Activated naive CD8-positive, alpha-beta T cell treated with anti-CD3 and anti-CD28 coated beads, Interleukin-2, amount 50 U/mL, for 24 hours (primary cell): ENCODE results near the gene SUCO.

ENCODE experiments used
- ATAC-seq: fragments of 150-1000 bp; cut with Tn5 transposase; one replicate; pipeline ENCODE4 v1.10.0; 2021
- DNase-seq: peaks from one replicate; pipeline ENCODE4 v3.0.0; 2021
- H3K27ac Mint-ChIP-seq: one replicate; pipeline ENCODE4 v1.8.0; 2021; ENCODE audit warnings: mild to moderate bottlenecking, mixed read lengths
- H3K27me3 Mint-ChIP-seq: one replicate; pipeline ENCODE4 v1.8.0; 2021; ENCODE audit warnings: mixed read lengths
- H3K36me3 Mint-ChIP-seq: one replicate; pipeline ENCODE4 v1.8.0; 2021; ENCODE audit warnings: low read depth, mixed read lengths
- H3K4me1 Mint-ChIP-seq: one replicate; pipeline ENCODE4 v1.8.0; 2021; ENCODE audit warnings: mixed read lengths
- H3K4me3 Mint-ChIP-seq: one replicate; pipeline ENCODE4 v1.8.0; 2021; ENCODE audit warnings: mild to moderate bottlenecking, moderate library complexity, mixed read lengths
- H3K9me3 Mint-ChIP-seq: one replicate; pipeline ENCODE4 v1.8.0; 2021; ENCODE audit warnings: mixed read lengths

The SUCO gene

GRCh38 chr1:172498857-172499256 is 34.1 kb upstream of the SUCO start:
- no peaks in the 10 kb centered on the region for H3K9me3 Mint-ChIP-seq
- ATAC-seq = no peak
- no peaks in the 10 kb centered on the region for H3K4me1 Mint-ChIP-seq
- DNase-seq = no peak
- no peak overlapping the region for H3K4me3 Mint-ChIP-seq
- no peak overlapping the region for H3K27ac Mint-ChIP-seq
- no peaks in the 10 kb centered on the region for H3K27me3 Mint-ChIP-seq
- no peaks in the 10 kb centered on the region for H3K36me3 Mint-ChIP-seq

DNA sequence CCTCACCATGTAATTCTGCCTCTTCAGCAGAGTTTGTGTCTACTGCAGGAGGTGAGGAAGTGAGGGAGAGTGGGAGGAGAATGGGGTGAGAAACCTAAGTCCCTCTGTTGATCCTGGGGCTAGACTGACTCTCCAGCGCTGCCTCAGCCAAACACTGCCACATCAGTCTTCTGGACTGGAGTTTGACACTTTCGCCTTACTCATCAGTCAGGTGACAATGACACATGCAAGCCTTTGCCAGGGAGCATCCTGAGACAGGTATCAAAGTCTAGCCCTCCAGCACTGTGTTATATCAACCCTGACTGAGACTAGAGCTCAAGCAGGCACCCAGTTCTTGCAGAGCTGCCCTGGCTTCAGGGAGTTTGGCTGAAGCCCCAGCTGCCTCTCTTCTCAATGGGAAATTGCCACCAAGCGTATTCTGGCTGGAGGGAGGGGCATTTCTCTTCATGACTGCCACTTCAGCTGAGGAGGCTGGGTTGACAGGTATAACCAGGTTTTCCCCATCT is 33.3 kb upstream of the SUCO start:
- no peaks in the 10 kb centered on the region for H3K27me3 Mint-ChIP-seq
- no peaks in the 10 kb centered on the region for H3K9me3 Mint-ChIP-seq
- H3K4me3 Mint-ChIP-seq = no peak overlapping the region
- no peak overlapping the region for H3K27ac Mint-ChIP-seq
- H3K36me3 Mint-ChIP-seq = no peaks in the 10 kb centered on the region
- DNase-seq = no peak
- ATAC-seq = peak; percentile 52
- no peaks in the 10 kb centered on the region for H3K4me1 Mint-ChIP-seq

GRCh38 chr1:172500207-172500606 is 32.7 kb upstream of the SUCO start:
- DNase-seq = no peak
- H3K4me3 Mint-ChIP-seq = no peak overlapping the region
- no peaks in the 10 kb centered on the region for H3K36me3 Mint-ChIP-seq
- H3K27me3 Mint-ChIP-seq = no peaks in the 10 kb centered on the region
- no peaks in the 10 kb centered on the region for H3K9me3 Mint-ChIP-seq
- ATAC-seq = no peak
- no peak overlapping the region for H3K27ac Mint-ChIP-seq
- no peaks in the 10 kb centered on the region for H3K4me1 Mint-ChIP-seq

GRCh38 chr1:172507741-172508140 is 25.2 kb upstream of the SUCO start:
- Mint-ChIP-seq H3K27me3 (peaks cover 2% of the 10 kb centered on the region), H3K4me1 (no peaks in the 10 kb centered on the region), H3K36me3 (no peaks in the 10 kb centered on the region), H3K4me3 (no peak overlapping the region), H3K27ac (no peak overlapping the region), H3K9me3 (no peaks in the 10 kb centered on the region)
- ATAC-seq (no peak), DNase-seq (no peak)

- H3K4me1 Mint-ChIP-seq = no peaks in the 10 kb centered on the region
- no peak overlapping the region for H3K4me3 Mint-ChIP-seq
- H3K9me3 Mint-ChIP-seq = no peaks in the 10 kb centered on the region
- no peak overlapping the region for H3K27ac Mint-ChIP-seq
- DNase-seq (no peak), ATAC-seq (no peak)
- H3K36me3 Mint-ChIP-seq = no peaks in the 10 kb centered on the region
- H3K27me3 Mint-ChIP-seq = peaks cover 2% of the 10 kb centered on the region
These were observed 22.5 kb upstream of the SUCO start for GRCh38 chr1:172510479-172510878.

- Mint-ChIP-seq H3K27me3 (peaks cover 2% of the 10 kb centered on the region), H3K4me3 (no peak overlapping the region), H3K27ac (no peak overlapping the region), H3K9me3 (no peaks in the 10 kb centered on the region), H3K36me3 (no peaks in the 10 kb centered on the region), H3K4me1 (no peaks in the 10 kb centered on the region)
- ATAC-seq (no peak), DNase-seq (no peak)
These were observed 20.4 kb upstream of the SUCO start for GRCh38 chr1:172512591-172512990.

- DNase-seq = no peak
- Mint-ChIP-seq H3K36me3 (no peaks in the 10 kb centered on the region), H3K4me1 (no peaks in the 10 kb centered on the region), H3K9me3 (no peaks in the 10 kb centered on the region), H3K27ac (no peak overlapping the region), H3K27me3 (peaks cover 2% of the 10 kb centered on the region), H3K4me3 (no peak overlapping the region)
- no peak for ATAC-seq
These were observed 19.5 kb upstream of the SUCO start for GRCh38 chr1:172513479-172513878.

DNA sequence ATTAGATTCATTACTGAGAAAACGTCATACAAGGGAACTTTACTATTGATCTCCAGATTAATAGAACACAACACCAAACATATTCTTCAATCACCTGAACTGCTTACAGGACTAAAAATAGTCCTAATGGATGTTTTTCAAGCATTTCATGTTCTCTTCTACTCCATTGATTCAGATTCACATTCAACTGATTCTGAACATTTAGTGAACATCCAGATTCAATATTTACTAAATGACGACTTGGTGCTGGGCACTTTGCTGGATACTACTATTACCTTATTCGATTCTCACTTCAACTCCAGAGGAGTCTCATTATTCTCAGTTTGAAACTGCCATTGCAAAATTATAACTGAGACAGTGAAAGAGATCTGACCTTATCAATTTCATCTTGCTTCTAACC is 18.8 kb upstream of the SUCO start:
- no peak overlapping the region for H3K27ac Mint-ChIP-seq
- H3K9me3 Mint-ChIP-seq = no peaks in the 10 kb centered on the region
- no peaks in the 10 kb centered on the region for H3K36me3 Mint-ChIP-seq
- DNase-seq (no peak), ATAC-seq (no peak)
- peaks cover 2% of the 10 kb centered on the region for H3K27me3 Mint-ChIP-seq
- no peak overlapping the region for H3K4me3 Mint-ChIP-seq
- H3K4me1 Mint-ChIP-seq = no peaks in the 10 kb centered on the region

DNA sequence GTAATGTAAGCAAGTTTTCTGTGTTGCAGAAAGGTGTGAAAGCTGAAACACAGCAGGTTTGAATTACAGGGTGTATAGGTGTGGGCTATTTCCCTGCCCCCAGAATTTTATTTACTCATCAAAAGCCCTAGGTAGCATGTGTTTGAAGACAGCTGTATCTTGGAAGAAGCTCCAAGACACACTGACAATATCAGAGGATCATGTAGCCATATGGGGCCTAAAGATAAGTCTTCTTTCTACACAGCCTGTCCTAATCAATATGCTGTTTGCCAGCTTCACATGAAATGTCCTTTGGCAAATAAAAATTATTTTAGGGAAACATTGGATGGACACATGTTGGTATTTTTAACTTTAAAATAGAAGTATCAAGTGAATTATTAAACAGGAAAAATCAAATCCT is 17.5 kb upstream of the SUCO start:
- DNase-seq = no peak
- no peaks in the 10 kb centered on the region for H3K36me3 Mint-ChIP-seq
- no peak overlapping the region for H3K4me3 Mint-ChIP-seq
- H3K27me3 Mint-ChIP-seq = no peaks in the 10 kb centered on the region
- no peaks in the 10 kb centered on the region for H3K9me3 Mint-ChIP-seq
- ATAC-seq = no peak
- no peaks in the 10 kb centered on the region for H3K4me1 Mint-ChIP-seq
- H3K27ac Mint-ChIP-seq = no peak overlapping the region

DNA sequence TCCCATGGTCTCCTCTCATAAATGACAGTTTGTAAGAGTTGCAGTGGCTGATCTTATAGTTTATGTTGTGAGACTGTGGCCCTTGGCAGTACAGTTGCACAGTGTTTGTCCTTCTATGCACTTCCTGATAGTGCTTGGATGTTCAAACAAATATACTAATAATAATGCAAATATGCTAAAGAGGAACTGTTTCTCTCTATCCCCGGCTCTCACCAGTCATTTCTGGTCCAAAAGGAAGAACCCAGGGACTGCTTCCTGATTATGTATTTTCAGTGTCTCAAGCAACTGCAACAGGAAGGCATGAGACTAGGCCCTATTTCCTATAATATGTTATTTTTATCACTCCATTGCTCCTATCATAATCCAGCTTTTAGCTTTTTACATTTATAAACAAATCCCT is 17.0 kb upstream of the SUCO start:
- Mint-ChIP-seq H3K9me3 (no peaks in the 10 kb centered on the region), H3K27ac (no peak overlapping the region), H3K4me3 (no peak overlapping the region), H3K4me1 (no peaks in the 10 kb centered on the region), H3K36me3 (no peaks in the 10 kb centered on the region), H3K27me3 (no peaks in the 10 kb centered on the region)
- no peak for DNase-seq
- no peak for ATAC-seq

DNA sequence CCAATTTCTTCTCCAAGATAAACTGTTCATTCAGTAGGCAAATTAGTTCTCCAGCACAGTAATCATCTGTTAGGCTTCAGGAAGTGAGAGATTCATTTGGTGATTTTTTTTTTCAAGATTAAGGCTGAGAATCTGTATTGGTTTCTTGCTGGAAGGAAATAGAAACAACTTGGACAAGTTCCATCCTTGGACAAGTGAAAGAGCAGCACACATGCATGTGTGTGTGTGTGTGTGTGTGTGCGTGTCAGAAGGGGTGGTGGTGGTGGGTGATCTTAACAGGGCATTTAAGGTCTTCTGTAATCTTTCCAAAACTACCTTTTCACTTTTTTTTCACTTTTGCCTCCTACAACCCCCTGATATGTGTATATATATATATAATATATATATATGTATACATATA is 15.9 kb upstream of the SUCO start:
- Mint-ChIP-seq H3K27me3 (no peaks in the 10 kb centered on the region), H3K4me3 (no peak overlapping the region), H3K4me1 (no peaks in the 10 kb centered on the region), H3K9me3 (no peaks in the 10 kb centered on the region), H3K27ac (no peak overlapping the region), H3K36me3 (no peaks in the 10 kb centered on the region)
- no peak for ATAC-seq
- no peak for DNase-seq

GRCh38 chr1:172517545-172517944 is 15.4 kb upstream of the SUCO start:
- Mint-ChIP-seq H3K36me3 (no peaks in the 10 kb centered on the region), H3K27me3 (no peaks in the 10 kb centered on the region), H3K27ac (no peak overlapping the region), H3K4me3 (no peak overlapping the region), H3K4me1 (no peaks in the 10 kb centered on the region), H3K9me3 (no peaks in the 10 kb centered on the region)
- DNase-seq (no peak), ATAC-seq (no peak)

DNA sequence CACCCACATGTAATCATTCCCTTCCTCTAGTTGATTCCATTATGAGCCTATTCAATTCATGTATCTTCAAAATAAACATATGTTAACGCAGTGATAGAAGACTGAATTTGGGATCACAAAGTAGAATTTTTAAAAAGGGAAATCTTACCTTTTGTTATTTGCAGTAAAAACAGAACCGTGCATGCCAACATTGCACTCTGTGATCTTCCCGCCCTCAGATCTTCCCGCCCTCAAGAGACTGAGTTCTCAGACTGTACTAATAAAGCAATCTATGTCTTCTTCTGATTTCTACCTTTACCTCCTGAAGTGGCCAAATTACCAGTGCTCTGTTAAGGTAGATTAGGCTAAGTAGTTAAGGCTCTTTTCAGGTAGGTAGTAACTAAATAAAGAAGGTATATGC is 3.6 kb upstream of the SUCO start:
- peaks cover 22% of the 10 kb centered on the region for H3K4me1 Mint-ChIP-seq
- DNase-seq = no peak
- no peaks in the 10 kb centered on the region for H3K36me3 Mint-ChIP-seq
- H3K4me3 Mint-ChIP-seq = no peak overlapping the region
- ATAC-seq = no peak
- H3K27me3 Mint-ChIP-seq = no peaks in the 10 kb centered on the region
- no peak overlapping the region for H3K27ac Mint-ChIP-seq
- no peaks in the 10 kb centered on the region for H3K9me3 Mint-ChIP-seq

- H3K9me3 Mint-ChIP-seq = no peaks in the 10 kb centered on the region
- ATAC-seq = no peak
- no peak overlapping the region for H3K4me3 Mint-ChIP-seq
- H3K27me3 Mint-ChIP-seq = no peaks in the 10 kb centered on the region
- no peak overlapping the region for H3K27ac Mint-ChIP-seq
- peaks cover 29% of the 10 kb centered on the region for H3K4me1 Mint-ChIP-seq
- no peak for DNase-seq
- H3K36me3 Mint-ChIP-seq = peaks cover under 1% of the 10 kb centered on the region
These were observed 3.0 kb upstream of the SUCO start for GRCh38 chr1:172530000-172530399.

DNA sequence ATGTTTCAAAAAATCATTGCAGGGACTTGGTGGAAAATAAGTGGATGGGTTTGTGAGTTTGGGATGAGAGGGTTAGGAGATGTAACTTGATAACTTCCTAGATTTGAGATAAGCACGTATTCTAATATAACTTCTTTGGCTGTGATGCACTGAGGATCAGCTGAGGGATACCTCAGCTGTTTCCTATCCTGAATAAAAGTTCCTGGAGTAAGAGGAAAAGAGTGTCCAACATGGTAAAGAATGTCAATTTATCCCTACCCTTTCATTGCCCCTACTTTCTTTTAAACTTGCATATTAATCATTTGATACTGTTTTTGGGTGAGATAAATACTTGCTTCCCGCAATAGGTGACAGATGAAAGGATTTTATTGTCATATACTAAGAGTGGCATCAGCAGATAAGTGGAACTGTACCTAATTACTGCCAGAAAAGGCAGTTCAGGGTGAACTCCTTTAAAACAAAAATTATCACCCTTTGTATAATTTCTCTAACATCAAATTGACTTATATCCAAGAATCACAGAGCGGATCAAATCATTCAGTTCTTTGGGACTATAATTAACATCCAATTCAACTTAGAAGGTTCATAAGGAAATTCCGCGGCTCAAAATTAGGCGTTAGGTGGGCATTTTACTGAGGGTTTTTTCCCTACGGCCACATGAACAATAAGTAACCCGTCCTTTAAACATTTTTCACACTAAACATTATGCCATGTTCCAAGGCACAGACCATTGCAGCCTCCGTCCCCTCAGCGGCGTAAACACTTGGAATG is 1.4 kb upstream of the SUCO start:
- Mint-ChIP-seq H3K27ac (peak overlapping the region; percentile 97), H3K36me3 (peaks cover 3% of the 10 kb centered on the region), H3K4me3 (peak overlapping the region; percentile 90), H3K9me3 (no peaks in the 10 kb centered on the region), H3K4me1 (peaks cover 45% of the 10 kb centered on the region), H3K27me3 (no peaks in the 10 kb centered on the region)
- ATAC-seq = no peak
- DNase-seq = no peak
